Hepatocyte (in vitro differentiated cells): ENCODE data around the gene PEDS1. TPM values are rescaled to one million over a fixed set of nuclear protein-coding genes. Genes with fewer than 3 reads are reported as not detected.
"Not testable (repeated sequence)": the region's sequence is repeated elsewhere in the genome, so short reads cannot be mapped to it uniquely, and the experiment has no call there.

Experiments used
- DNase-seq: peaks from one replicate; pipeline ENCODE4 v3.0.0-alpha.2; 2016; ENCODE audit warnings: low spot score
- H2AFZ ChIP-seq: fragments of 200-600 bp; sonication (generic); 2 replicates; pipeline ENCODE4 v1.6.0; 2016; ENCODE audit warnings: antibody characterized with exemption, mild to moderate bottlenecking
- H3K27ac ChIP-seq: fragments of 200-600 bp; sonication (generic); 2 replicates; pipeline ENCODE4 v1.5.1; 2016; ENCODE audit warnings: mild to moderate bottlenecking
- H3K27me3 ChIP-seq: fragments of 200-600 bp; sonication (generic); 2 replicates; pipeline ENCODE4 v1.6.1; 2016
- H3K36me3 ChIP-seq: fragments of 200-600 bp; sonication (generic); replicated peaks from 2 replicates; pipeline ENCODE4 v1.5.1; 2016; ENCODE audit warnings: low read depth; ENCODE audit not compliant: insufficient read depth
- H3K4me1 ChIP-seq: fragments of 200-600 bp; sonication (generic); 2 replicates; pipeline ENCODE4 v1.5.1; 2016; ENCODE audit warnings: mild to moderate bottlenecking, moderate library complexity; ENCODE audit not compliant: insufficient read depth
- H3K4me2 ChIP-seq: fragments of 200-600 bp; sonication (generic); 2 replicates; pipeline ENCODE4 v1.6.0; 2016
- H3K4me3 ChIP-seq: fragments of 200-600 bp; sonication (generic); 2 replicates; pipeline ENCODE4 v1.5.1; 2016; ENCODE audit warnings: mild to moderate bottlenecking
- H3K79me2 ChIP-seq: fragments of 200-600 bp; sonication (generic); 2 replicates; pipeline ENCODE4 v1.6.0; 2017; ENCODE audit warnings: mild to moderate bottlenecking
- H3K9me2 ChIP-seq: fragments of 200-600 bp; sonication (generic); replicated peaks from 2 replicates; pipeline ENCODE4 v1.6.0; 2017; ENCODE audit warnings: mild to moderate bottlenecking; ENCODE audit not compliant: insufficient read depth
- H3K9me3 ChIP-seq: fragments of 200-600 bp; sonication (generic); 2 replicates; pipeline ENCODE4 v1.5.1; 2016; ENCODE audit warnings: low read depth, mild to moderate bottlenecking
- H4K20me1 ChIP-seq: fragments of 200-600 bp; sonication (generic); 2 replicates; pipeline ENCODE4 v1.6.0; 2016; ENCODE audit warnings: mild to moderate bottlenecking; ENCODE audit not compliant: insufficient read depth, poor library complexity, severe bottlenecking
- CTCF ChIP-seq: fragments of 200-600 bp; sonication (generic); IDR thresholded peaks from 2 replicates; pipeline ENCODE4 v1.5.1; 2016; ENCODE audit warnings: antibody characterized with exemption, mild to moderate bottlenecking; ENCODE audit not compliant: poor library complexity
- EZH2 ChIP-seq: fragments of 200-600 bp; sonication (generic); IDR thresholded peaks from 2 replicates; pipeline ENCODE4 v1.6.1; 2016; ENCODE audit warnings: antibody characterized with exemption, mild to moderate bottlenecking, borderline replicate concordance
- EZH2phosphoT487 ChIP-seq: fragments of 200-600 bp; sonication (generic); IDR thresholded peaks from one replicate; pipeline ENCODE4 v1.6.1; 2018; ENCODE audit warnings: antibody characterized with exemption, mild to moderate bottlenecking, low read depth, moderate library complexity; ENCODE audit not compliant: unreplicated experiment, severe bottlenecking
- WGBS: methylation state at CpG from one replicate; pipeline ENCODE4 v1.1.6; 2016; ENCODE audit warnings: low lambda C conversion rate; ENCODE audit errors: missing lambda C conversion rate; 5-methylcytosine and 5-hydroxymethylcytosine counted together
- polyA plus RNA-seq: library from polyadenylated mRNA; unstranded; fragments of >200 nt; fragmentation: Nextera tagmentation; extraction: Ambion mirVana; gene quantifications from 2 replicates; pipeline ENCODE4 v1.2.1, GENCODE V29; 2016
- total RNA-seq: library from RNA; depleted of rRNA; stranded (reverse); fragments of >200 nt; gene quantifications from 2 replicates; pipeline ENCODE4 v1.2.3, GENCODE V29; 2014

PEDS1 gene
- total and polyA plus RNA-seq, 2 experiments from 2014 or later: 24.5 to 46.2 TPM

GRCh38 chr20:50107796-50108331 lies 45.7 kb downstream of the PEDS1 start:
- peaks cover 82% of the 10 kb centered on the region for H4K20me1 ChIP-seq
- H3K36me3 ChIP-seq: no peaks in the 10 kb centered on the region
- no peak for TF ChIP-seq EZH2phosphoT487
- no peak for TF ChIP-seq CTCF
- TF ChIP-seq EZH2: no peak
- H3K4me3 ChIP-seq: no peak overlapping the region
- H3K4me1 ChIP-seq: peaks cover 48% of the 10 kb centered on the region
- H2AFZ ChIP-seq: no peak overlapping the region
- no peaks in the 10 kb centered on the region for H3K27me3 ChIP-seq
- peaks cover 100% of the 10 kb centered on the region for H3K79me2 ChIP-seq
- H3K9me3 ChIP-seq: no peaks in the 10 kb centered on the region
- H3K4me2 ChIP-seq: peak overlapping the region; percentile 23
- no peaks in the 10 kb centered on the region for H3K9me2 ChIP-seq
- 74% methylated on average over 6 of the region's 6 CpGs for WGBS
- no peak for DNase-seq
- H3K27ac ChIP-seq: peak overlapping the region; percentile 56

DNA sequence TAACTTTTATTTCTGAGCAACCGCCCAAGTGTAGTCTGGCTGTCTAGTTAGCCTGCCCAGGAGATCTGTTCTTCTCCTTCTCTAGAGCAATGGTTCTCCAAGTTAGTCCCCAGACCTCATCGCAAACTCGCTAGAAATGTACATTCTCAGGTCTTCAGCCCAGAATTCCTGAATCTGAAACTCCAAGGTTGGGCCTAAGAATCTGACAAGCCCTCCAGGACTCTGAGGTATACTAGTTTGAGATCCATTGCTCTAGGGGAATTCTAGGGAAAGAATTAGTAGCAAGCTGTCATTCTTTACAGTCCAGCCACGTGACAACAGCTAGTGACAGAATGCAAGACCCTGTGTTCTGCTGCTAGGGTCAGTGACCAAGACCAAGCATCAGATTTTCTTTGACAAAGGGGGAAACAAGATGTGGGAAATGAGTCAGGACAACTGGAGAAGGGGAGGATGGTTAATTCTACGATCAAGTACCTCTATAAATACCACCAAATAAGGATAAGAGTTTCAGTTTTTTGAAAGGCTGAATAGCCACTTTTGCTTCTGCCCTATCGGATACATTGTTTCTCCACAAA lies 46.4 kb downstream of the PEDS1 start:
- Histone ChIP-seq H3K4me1 (peaks cover 49% of the 10 kb centered on the region), H3K9me2 (no peaks in the 10 kb centered on the region), H3K4me3 (no peak overlapping the region), H2AFZ (no peak overlapping the region), H4K20me1 (peaks cover 89% of the 10 kb centered on the region), H3K9me3 (no peaks in the 10 kb centered on the region), H3K36me3 (no peaks in the 10 kb centered on the region), H3K27ac (peak overlapping the region; percentile 49), H3K79me2 (peaks cover 100% of the 10 kb centered on the region), H3K4me2 (no peak overlapping the region), H3K27me3 (no peaks in the 10 kb centered on the region)
- TF ChIP-seq EZH2phosphoT487: no peak
- TF ChIP-seq CTCF: no peak
- no peak for TF ChIP-seq EZH2
- WGBS: 89% methylated on average over 6 of the region's 6 CpGs
- DNase-seq: no peak

- H2AFZ ChIP-seq, H3K9me2 ChIP-seq, H3K27me3 ChIP-seq, H3K27ac ChIP-seq, DNase-seq, H3K36me3 ChIP-seq, H3K4me2 ChIP-seq, H3K4me3 ChIP-seq, H3K9me3 ChIP-seq: not testable (repeated sequence)
- 89% methylated on average over 5 of the region's 5 CpGs for WGBS
- Histone ChIP-seq H3K79me2 (peaks cover 100% of the 10 kb centered on the region), H4K20me1 (peaks cover 90% of the 10 kb centered on the region), H3K4me1 (peaks cover 48% of the 10 kb centered on the region)
Measured at GRCh38 chr20:50106669-50107068, 46.9 kb downstream of the PEDS1 start.

Other genes with a start within 250 kb of the PEDS1 start
- gene SPATA2, start 238.2 kb downstream of the PEDS1 start, total RNA-seq: 4.9 and 5.9 TPM in 2 replicates
- gene SPATA2, start 238.2 kb downstream of the PEDS1 start, polyA plus RNA-seq: 9.6 and 10.1 TPM in 2 replicates
- gene RNF114, start 217.3 kb downstream of the PEDS1 start, total RNA-seq: 67.1 and 93.7 TPM in 2 replicates
- gene RNF114, start 217.3 kb downstream of the PEDS1 start, polyA plus RNA-seq: 64.8 and 65.8 TPM in 2 replicates
- 2.9 and 3.0 TPM in 2 replicates for gene SNAI1, start 170.7 kb downstream of the PEDS1 start, total RNA-seq
- gene SNAI1, start 170.7 kb downstream of the PEDS1 start, polyA plus RNA-seq: 8.4 and 9.8 TPM in 2 replicates
- gene UBE2V1, start 40.6 kb downstream of the PEDS1 start, total RNA-seq: 57.7 and 64.0 TPM in 2 replicates
- gene UBE2V1, start 40.6 kb downstream of the PEDS1 start, polyA plus RNA-seq: 112 and 114 TPM in 2 replicates
- 58.9 and 60.9 TPM in 2 replicates for gene CEBPB, start 37.1 kb upstream of the PEDS1 start, total RNA-seq
- gene CEBPB, start 37.1 kb upstream of the PEDS1 start, polyA plus RNA-seq: 159 and 183 TPM in 2 replicates